HG03045 (cell line): Measurements from ENCODE around the gene SRP54.
"Not testable (repeated sequence)": the region's sequence is repeated elsewhere in the genome, so short reads cannot be mapped to it uniquely, and the experiment has no call there.

ENCODE experiments used
- ATAC-seq: cut with Tn5 transposase; IDR thresholded peaks from one replicate; pipeline ENCODE4 v1.9.1; 2021; ENCODE audit warnings: mild to moderate bottlenecking, moderate library complexity; ENCODE audit not compliant: unreplicated experiment

The SRP54 gene

DNA sequence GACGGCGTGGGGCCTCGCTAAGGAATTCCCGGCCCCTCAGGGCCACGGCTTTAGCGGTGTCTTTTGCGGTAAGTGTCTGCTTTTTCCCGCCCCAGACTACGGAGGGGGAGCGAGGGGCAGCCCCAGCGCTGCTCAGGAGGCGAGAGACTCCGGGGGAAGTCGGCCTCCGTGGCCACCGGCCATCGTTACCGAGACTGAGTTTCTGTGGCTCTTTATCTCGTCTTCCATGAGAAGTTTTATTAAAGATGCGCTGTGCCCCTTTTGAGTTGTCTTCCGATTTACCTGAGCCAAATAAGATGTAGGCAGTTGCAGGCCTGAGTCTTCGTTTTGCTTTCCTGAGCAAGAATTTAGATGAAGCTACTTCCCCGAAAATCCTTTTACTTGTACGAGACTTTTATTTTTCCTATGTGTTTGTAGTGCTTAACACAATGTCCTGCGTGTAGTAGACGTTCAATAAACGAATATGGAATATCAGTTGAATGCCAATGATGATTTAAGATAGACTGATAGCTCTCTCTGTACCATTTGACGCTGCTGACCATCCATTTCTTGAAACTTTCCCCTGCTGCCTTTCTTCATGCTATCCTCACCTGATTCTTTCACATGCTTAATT, 462 bp downstream of the SRP54 start:
- ATAC-seq: peak; percentile 24

DNA sequence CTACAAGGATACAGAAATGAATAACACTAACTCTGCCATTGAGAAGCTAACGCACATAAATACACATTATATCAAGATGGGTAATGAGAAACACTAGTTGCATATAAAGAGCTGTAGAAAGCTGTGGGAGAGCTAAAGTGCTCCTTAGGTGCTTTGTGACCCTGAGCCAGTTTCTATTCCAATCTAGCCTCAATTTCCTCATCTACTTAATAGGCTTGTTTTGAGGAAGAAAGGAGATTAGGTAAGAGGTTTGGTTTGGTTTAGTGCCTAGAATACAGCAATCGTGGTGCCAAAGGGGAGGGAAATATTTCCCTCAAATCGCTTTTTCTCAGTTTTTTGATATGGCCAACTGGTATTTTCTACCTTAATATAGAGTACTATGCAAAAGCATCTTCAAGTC, 994 bp downstream of the SRP54 start:
- no peak for ATAC-seq

DNA sequence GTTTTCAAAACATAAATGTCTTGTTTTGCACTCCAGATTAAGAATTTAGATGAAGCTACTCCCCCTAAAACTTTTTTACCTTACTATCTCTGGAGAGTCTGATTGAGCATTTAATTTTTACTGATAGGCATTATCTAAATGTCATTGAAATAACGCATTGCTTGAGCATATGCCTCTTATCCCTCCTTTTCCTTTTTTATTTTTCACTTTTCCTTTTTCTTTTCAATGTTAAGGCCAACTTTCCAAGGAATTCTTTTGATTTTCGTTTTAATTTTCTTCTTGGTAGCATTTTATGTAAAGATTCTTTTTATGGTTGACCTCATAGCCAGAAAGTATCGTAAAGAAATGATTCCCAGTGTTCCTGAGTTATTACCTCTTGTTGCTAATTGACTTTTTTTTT, 2.9 kb downstream of the SRP54 start:
- ATAC-seq: no peak

DNA sequence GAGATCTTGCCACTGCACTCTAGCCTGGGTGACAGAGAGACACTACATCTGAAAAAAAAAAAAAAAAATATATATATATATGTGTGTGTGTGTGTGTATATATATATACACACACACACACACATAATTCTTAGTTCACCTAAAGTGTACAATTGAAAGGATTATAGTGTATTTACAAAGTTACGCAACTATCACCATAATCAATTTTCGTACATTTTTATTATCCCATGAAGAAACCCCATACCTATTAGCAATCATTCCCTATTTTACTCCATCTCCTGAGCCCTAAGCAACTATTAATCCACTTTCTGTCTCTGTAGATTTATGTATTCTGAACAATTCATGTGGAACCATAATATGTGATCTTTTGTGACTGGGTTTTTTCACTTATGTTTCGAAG, 4.4 kb downstream of the SRP54 start:
- no peak for ATAC-seq

DNA sequence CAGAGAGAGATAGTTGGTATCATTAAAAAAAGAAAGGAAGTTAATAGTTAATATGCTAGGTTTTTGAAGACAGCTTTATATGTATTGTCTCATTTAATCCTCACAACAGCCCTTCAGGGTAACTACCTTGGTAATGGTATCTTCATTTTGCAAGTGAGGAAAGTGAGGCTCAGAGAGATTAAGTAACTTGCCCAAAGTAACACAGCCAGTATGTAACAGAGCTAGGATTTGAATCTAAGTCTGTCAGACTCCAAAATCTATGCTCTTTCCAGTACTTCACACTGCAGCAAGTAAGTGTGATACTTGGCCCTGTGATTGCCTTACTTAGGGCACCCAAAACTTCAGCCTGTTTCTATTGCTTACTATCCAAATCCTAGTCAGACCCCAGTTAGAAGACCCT, 7.0 kb downstream of the SRP54 start:
- no peak for ATAC-seq

DNA sequence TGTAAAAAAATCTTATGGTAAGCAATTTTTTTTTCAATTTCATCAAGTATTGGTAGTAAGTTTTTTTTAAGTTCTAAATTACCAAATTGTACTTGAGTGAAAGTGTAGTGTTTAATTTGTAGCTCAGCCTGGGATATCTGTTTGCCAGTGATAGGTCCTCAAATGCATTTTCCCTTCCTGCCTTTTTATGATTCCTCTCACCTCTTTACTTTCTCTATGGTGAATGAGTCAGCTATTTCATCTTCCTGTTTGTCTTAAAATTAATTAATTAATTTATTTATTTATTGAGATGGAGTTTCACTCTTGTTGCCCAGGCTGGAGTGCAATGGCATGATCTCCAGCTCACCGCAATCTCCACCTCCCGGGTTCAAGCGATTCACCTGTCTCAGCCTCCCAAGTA, 10.6 kb downstream of the SRP54 start:
- no peak for ATAC-seq

DNA sequence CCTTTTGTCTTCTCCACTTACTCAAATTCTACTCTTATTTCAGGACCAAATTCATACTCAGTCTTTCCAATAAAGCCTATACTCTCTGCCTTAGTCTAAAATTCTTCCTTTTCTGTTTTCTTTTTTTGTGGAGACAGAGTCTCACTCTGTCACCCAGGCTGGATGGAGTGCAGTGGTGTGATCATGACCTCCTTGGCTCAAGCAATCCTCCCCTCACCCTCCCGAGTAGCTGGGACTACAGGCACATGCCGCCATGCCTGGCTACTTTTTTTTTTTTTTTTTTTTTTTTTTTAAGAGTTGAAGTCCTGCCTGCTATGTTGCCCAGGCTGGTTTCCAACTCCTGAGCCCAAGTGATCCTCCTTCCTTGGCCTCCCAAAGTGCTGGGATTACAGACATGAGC, 11.9 kb downstream of the SRP54 start:
- ATAC-seq: no peak

DNA sequence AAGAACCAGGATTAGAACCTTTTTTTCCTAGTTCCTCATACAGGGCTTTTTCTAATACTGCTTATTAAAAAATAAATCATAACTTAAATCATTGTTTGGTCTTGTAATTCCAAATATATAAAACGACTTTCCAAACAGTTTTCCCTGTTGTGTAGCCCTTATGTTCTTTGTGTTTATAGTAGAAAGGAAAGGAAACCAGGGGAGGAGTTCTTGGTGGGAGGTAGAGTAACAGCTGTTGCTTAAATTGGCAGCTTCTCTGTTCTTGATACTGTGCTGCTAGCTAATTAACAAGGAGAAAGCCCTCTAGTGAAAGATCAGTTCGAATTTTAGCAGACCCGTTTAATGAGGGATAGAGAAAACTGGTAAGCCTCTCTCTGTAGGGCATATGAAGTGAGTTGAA, 15.0 kb downstream of the SRP54 start:
- no peak for ATAC-seq

DNA sequence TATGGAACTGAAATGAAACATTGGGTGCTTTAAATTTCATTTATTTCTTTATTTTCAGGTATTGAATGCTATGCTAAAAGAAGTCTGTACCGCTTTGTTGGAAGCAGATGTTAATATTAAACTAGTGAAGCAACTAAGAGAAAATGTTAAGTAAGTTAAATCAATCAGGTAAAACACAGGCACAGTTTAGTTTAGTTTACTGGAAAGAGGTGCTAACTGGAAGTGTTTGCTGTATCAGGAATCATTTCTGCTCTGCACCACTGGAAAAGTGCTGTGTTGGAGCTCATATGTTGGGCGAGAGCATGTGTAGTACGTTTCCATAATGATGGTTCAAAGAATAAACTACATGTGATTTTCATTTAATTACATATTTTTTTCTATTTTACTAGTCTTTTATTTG, 16.7 kb downstream of the SRP54 start:
- no peak for ATAC-seq

DNA sequence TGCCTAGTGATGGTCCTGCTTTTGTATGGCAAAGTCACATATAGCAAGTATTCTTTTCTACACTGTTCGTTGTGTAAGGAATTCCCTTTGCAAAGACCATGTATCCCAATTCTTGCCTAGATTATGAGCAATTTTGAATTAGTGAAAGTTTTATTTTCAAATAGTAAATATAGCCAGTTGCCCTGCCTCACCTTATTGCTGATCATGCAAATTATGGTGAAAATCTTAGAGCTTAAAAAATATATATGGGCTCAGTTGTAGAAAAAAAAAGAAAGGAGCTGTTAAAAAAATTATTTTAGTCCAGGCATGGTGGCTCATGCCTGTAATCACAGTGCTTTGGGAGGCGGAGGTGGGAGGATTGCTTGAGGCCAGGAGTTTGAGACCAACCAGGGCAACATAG, 18.8 kb downstream of the SRP54 start:
- ATAC-seq: no peak

DNA sequence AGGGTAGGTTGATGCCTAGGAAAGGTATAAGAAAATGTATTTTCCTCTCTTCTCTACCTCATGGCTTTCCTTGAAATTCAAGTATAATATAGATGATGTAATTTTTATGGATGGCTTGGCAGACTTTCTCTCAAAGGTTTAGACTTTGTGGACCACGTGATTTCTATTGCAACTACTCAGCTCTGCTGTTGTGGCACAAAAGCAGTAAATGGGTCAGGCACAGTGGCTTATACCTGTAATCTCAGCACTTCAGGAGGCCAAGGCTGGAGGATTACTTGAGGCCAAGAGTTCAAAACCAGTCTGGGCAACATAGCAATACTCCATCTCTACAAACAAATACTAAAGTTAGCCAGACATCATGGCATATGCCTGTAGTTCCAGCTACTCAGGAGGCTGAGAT, 22.0 kb downstream of the SRP54 start:
- no peak for ATAC-seq

DNA sequence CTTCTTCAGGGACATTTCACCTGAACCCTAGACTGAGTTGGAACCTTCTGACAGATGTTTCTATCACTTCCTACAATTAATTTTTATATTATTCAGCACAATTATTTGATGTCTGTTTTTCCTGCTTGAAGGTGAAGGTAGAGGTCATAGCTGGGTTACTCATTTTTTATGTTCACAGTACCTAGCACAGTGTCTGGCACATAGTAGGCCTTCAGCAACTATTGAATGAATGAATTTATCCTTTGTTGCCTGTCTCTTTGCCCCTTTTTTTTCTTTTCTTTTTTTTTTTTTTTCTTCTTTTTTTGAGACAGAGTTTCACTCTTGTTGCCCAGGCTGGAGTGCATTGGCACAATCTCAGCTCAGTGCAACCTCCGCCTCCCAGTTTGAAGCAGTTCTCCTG, 33.8 kb downstream of the SRP54 start:
- ATAC-seq: no peak

DNA sequence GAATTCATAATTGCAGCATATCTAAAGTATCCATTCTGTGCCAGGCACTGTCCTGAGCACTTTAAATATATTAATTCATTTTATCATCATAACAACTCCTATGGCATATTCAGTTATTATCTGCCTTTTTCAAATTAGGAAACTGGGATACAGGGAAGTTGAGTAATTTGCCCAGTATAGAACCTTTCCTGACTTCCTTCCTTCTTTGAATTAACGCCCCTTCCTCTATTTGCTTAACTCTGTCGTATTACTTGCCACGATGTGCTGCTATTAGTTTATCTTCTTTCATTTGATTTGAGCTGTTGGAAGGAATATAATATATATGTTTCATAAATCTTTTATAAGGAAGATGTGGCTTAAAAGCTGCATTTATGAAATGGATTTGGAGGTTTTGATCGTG, 37.9 kb downstream of the SRP54 start:
- no peak for ATAC-seq

DNA sequence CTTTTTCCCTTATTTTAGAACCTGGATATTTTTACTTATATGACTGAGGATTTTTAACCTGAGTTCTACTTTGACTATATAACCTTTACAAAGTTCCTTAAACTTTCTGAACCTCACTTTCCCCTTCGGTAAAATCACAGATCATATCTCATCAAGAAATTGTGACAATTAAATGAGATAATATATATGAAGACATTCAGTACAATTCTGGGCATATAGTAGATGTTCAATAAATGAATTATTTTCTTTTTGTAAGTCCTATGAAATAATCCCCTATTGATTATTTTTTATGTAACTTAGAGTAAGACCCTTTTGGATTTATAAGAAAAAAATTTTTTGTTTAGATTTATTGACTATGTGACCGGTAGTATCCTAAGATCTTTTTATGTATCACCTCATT, 45.6 kb downstream of the SRP54 start:
- no peak for ATAC-seq

DNA sequence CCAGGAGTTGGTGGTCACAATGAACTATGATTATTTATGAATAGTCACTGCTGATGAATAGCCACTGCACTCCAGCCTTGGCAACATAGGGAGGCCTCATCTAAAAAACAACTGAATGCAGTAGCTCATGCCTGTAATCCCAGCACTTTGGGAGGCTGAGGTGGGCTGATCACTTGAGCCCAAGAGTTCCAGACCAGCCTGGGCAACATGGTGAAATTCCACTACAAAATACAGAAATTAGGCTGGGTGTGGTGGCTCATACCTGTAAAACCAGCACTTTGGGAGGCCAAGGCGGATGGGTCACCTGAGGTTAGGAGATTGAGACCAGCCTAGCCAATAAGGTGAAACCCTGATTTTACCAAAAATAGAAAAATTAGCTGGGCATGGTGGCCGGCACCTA, 49.8 kb downstream of the SRP54 start:
- no peak for ATAC-seq

DNA sequence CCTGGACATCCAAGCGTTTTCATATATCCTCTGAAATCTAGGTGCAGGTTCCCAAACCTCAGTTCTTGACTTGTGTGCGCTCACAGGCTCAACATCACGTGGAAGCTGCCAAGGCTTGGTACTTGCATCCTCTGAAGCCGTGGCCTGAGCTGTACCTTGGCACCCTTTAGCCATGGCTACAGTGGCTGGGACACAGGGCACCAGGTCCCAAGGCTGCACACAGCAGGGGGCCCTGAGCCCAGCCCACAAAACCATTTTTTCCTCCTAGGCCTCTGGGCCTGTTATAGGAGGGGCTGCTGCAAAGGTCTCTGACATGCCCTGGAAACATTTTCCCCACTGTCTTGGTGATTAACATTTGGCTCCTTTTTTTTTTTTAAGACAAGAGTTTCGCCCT, 51.6 kb downstream of the SRP54 start:
- no peak for ATAC-seq

DNA sequence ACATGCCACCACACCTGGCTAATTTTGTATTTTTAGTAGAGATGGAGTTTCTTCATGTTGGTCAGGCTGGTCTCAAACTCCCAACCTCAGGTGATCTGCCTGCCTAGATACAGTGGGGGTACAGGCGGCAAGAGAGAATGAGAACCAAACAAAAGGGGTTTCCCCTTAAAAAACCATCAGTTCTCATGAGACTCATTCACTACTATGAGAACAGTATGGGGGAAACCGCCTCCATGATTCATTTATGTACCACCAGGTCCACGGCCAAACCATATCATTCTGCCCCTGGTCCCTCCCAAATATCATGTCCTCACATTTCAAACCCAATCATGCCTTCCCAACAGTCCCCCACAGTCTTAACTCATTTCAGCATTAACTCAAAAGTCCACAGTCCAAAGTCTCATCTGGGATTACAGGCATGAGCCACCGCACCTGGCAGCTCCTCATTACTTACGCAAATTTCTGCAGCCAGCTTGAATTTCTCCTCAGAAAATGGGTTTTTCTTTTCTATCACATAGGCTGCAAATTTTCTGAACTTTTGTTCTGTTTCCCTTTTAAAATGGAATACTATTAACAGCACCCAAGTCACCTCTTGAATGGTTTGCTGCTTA, 52.3 kb downstream of the SRP54 start:
- not testable (repeated sequence) for ATAC-seq

DNA sequence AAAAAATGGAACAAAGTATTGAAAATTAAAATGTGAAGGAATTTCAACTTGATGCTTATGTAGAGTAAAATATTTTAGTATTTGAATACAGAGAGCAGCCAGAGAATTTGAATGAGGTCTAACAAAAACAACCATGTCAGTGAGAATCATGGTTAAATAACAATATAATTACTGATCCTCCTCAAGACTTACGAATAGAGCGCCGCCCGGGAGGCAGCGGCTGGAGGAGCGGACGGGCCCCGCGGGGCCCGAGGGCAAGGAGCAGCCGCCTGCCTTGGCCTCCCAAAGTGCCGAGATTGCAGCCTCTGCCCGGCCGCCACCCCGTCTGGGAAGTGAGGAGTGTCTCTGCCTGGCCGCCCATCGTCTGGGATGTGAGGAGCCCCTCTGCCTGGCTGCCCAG, 55.5 kb downstream of the SRP54 start:
- not testable (repeated sequence) for ATAC-seq

DNA sequence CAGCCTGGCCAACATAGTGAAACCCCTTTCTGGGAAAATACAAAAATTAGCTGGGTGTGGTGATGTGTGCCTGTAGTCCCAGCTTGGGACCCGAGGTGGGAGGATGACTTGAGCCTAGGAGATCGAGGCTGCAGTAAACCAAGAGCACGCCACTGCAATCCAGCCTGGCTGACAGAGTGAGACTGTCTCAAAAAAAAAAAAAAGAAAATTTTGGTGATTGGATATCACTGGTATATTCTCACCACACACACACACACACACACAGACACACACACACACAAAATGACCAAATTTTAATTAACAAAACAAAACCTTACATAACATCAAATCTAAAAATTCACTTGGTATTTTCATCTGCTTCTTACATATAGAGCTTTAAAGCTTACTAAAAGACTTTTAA, 59.8 kb downstream of the SRP54 start:
- no peak for ATAC-seq

DNA sequence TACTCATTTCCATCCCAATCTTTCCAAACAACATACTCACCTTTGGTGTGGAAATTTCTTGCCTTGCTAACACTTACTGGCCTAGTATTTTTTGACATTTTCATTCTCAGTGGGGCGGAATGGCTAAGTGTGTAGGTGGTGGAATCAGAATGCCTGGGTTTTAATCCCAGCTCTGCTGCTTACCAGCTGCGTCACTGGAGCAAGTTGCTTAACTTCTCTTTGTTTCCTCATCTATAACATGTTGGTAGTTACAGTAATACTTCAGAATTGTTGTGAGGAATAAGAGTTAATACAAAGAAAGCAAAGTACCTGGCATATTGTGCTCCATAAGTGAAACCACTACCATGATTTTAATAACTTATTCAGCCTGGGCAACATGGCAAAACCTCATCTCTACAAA, 60.3 kb downstream of the SRP54 start:
- ATAC-seq: no peak

DNA sequence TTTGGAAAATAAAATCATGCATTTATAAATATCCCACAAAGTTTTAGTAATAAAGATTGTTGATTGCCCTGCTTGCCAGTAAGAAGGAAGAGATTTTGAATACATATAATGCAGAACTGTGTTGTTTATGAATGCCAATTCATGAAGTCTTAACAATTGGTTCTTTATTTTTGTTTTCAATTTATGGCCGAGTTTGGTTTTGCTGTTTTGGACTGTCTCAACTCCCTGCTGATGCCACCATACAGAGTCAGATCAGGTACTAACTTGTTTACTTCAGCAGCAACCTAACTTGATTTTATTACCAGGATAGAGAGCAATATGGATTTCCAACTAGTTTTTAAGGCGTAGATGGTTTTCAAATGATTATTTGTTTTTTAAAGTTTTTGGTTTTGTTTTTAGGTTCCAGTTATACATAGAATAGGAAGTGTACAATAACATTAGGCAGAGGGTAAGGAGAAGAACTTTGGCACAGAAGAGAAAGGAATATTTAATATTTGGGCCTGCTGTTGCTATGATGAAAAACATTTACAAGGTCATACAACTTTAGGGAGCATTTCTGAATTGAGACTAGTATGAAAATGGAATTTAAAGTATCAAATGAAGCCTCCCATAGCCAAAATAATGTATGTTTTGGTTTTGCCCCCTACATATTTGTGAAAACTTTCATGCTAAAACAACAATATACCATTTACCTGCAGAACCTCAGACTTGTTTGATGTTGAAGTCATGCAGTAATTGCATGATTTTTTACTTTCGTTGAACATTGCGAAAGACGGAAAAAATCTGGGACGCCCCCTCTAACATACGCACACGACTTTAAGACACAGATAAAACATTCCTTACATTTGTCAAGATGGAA, 62.4 kb downstream of the SRP54 start:
- no peak for ATAC-seq

DNA sequence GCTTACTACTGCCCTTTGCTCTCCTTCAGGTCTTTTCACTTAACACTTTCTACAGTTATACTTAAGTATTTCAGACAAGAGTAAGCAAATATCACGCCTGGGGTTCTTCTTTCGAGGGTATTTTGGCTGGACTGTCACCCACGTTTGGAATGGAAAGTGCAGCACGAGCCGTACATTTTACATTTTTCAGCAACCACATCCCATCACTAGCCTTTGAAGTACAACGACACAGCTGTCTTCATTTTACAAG, 62.9 kb downstream of the SRP54 start:
- no peak for ATAC-seq
